NCI-H1694 treated with DMSO at 0.1 percent for 48 hours (cell line): ENCODE data around the gene HNRNPU.
A peak's percentile ranks its signal among the peaks of the same experiment; 100 is the strongest.

Experiments used
- DNase-seq: peaks from one replicate; lab custom pipeline; 2025; lab: John Stamatoyannopoulos, UW

HNRNPU gene

GRCh38 chr1:244864253-244865027 is at the start of gene HNRNPU:
TSS of gene HNRNPU (minus strand) at chr1:244864543. CDS start at chr1:244864307, 236 bp downstream.
- DNase-seq = peak; percentile 93

GRCh38 chr1:244913806-244914205 is 49.5 kb upstream of the HNRNPU start:
- DNase-seq = no peak

GRCh38 chr1:244904119-244904518 is 39.8 kb upstream of the HNRNPU start:
- DNase-seq = no peak

GRCh38 chr1:244901400-244902015 is 37.2 kb upstream of the HNRNPU start:
- DNase-seq = no peak

GRCh38 chr1:244897476-244898254 is 33.3 kb upstream of the HNRNPU start:
- DNase-seq = no peak

- DNase-seq = no peak
Observed at GRCh38 chr1:244896550-244896949, 32.2 kb upstream of the HNRNPU start.

GRCh38 chr1:244893836-244894235 is 29.5 kb upstream of the HNRNPU start:
- no peak for DNase-seq

GRCh38 chr1:244887281-244887680 is 22.9 kb upstream of the HNRNPU start:
- DNase-seq = no peak

GRCh38 chr1:244881552-244882280 is 17.4 kb upstream of the HNRNPU start:
- no peak for DNase-seq

GRCh38 chr1:244878681-244879080 is 14.3 kb upstream of the HNRNPU start:
- no peak for DNase-seq

GRCh38 chr1:244876228-244876910 is 12.0 kb upstream of the HNRNPU start:
- DNase-seq = no peak

GRCh38 chr1:244874974-244875579 is 10.7 kb upstream of the HNRNPU start:
- no peak for DNase-seq

GRCh38 chr1:244869950-244870349 is 5.6 kb upstream of the HNRNPU start:
- no peak for DNase-seq

GRCh38 chr1:244869364-244869827 is 5.1 kb upstream of the HNRNPU start:
- no peak for DNase-seq

- DNase-seq = no peak
Observed at GRCh38 chr1:244868484-244869363, 4.4 kb upstream of the HNRNPU start.

GRCh38 chr1:244866355-244866754 is 2.0 kb upstream of the HNRNPU start:
- no peak for DNase-seq

- DNase-seq = no peak
Observed at GRCh38 chr1:244865820-244866219, 1.5 kb upstream of the HNRNPU start.

GRCh38 chr1:244865028-244865371 is 657 bp upstream of the HNRNPU start:
- no peak for DNase-seq

- DNase-seq = no peak
Observed at GRCh38 chr1:244863491-244864252, 671 bp downstream of the HNRNPU start.
